NCI-H2227 (cell line): ENCODE results near the gene SPTB.

Experiments used
- DNase-seq: peaks from one replicate; lab custom pipeline; 2025; ENCODE audit not compliant: unreplicated experiment; lab: John Stamatoyannopoulos, UW

SPTB gene

GRCh38 chr14:64889352-64889751 lies 9.6 kb upstream of the SPTB start:
- no peak for DNase-seq

GRCh38 chr14:64885559-64885958 lies 5.9 kb upstream of the SPTB start:
- DNase-seq = no peak

GRCh38 chr14:64880221-64881121 lies 764 bp upstream of the SPTB start:
- peak; percentile 72 for DNase-seq

- peak; percentile 14 for DNase-seq
Observed at GRCh38 chr14:64878837-64879634, 671 bp downstream of the SPTB start.

GRCh38 chr14:64877846-64878245 lies 1.9 kb downstream of the SPTB start:
- DNase-seq = no peak

- no peak for DNase-seq
Observed at GRCh38 chr14:64875350-64875749, 4.4 kb downstream of the SPTB start.

GRCh38 chr14:64873506-64874219 lies 6.0 kb downstream of the SPTB start:
- no peak for DNase-seq

- no peak for DNase-seq
Observed at GRCh38 chr14:64871344-64871743, 8.4 kb downstream of the SPTB start.

- DNase-seq = no peak
Observed at GRCh38 chr14:64870160-64870559, 9.5 kb downstream of the SPTB start.

- DNase-seq = no peak
Observed at GRCh38 chr14:64868841-64869240, 10.9 kb downstream of the SPTB start.

- no peak for DNase-seq
Observed at GRCh38 chr14:64868379-64868778, 11.3 kb downstream of the SPTB start.

GRCh38 chr14:64867182-64867581 lies 12.5 kb downstream of the SPTB start:
- DNase-seq = no peak

GRCh38 chr14:64865992-64866391 lies 13.7 kb downstream of the SPTB start:
- DNase-seq = no peak

GRCh38 chr14:64865109-64865508 lies 14.6 kb downstream of the SPTB start:
- no peak for DNase-seq

- DNase-seq = no peak
Observed at GRCh38 chr14:64864258-64864657, 15.4 kb downstream of the SPTB start.

- DNase-seq = no peak
Observed at GRCh38 chr14:64861916-64862315, 17.8 kb downstream of the SPTB start.

- no peak for DNase-seq
Observed at GRCh38 chr14:64860039-64860438, 19.7 kb downstream of the SPTB start.

GRCh38 chr14:64857979-64858744 lies 21.5 kb downstream of the SPTB start:
- no peak for DNase-seq

- DNase-seq = no peak
Observed at GRCh38 chr14:64856529-64857445, 22.9 kb downstream of the SPTB start.
